GM13976 (cell line): ENCODE data around the gene SIRT4.

ENCODE experiments used
- DNase-seq: peaks from one replicate; pipeline ENCODE4 v3.0.0; 2012; ENCODE audit warnings: low spot score
- in situ Hi-C: fragments of 300-500 bp; cut with MboI; formaldehyde crosslinking; loops from one replicate; pipeline ENCODE4 v1.12.0; 2022; ENCODE audit warnings: low sequenced_read_pairs, mixed read lengths, inconsistent platforms; ENCODE audit not compliant: unreplicated experiment
- TF ChIP-seq, protein P1 (sequence below): IDR thresholded peaks from 2 replicates; pipeline ENCODE4 v1.5.1; 2012; ENCODE audit warnings: borderline replicate concordance, mild to moderate bottlenecking; ENCODE audit not compliant: insufficient read depth; ENCODE audit errors: extremely low read depth, missing control alignments, control extremely low read depth

The SIRT4 gene

DNA sequence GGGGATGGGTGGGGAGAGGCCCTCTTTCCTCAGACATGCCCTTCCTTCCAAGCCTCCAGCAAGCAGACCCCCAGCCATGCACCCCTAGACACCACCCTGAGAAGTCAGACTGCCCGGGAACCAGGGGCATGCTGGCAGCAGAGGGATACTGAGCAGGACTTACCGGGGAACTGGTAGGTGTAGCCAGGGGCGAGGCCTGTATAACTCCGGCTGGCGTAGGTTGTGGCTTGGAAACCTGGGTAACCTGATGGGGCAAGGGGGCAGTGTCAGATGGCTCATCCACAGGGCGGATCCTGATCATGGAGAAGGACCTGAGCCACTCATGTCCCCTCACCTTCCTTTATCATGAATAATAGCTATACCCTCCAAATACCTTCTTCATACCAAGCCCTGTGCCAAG is 51.0 kb downstream of the SIRT4 start:
- TF ChIP-seq, protein P1, sequence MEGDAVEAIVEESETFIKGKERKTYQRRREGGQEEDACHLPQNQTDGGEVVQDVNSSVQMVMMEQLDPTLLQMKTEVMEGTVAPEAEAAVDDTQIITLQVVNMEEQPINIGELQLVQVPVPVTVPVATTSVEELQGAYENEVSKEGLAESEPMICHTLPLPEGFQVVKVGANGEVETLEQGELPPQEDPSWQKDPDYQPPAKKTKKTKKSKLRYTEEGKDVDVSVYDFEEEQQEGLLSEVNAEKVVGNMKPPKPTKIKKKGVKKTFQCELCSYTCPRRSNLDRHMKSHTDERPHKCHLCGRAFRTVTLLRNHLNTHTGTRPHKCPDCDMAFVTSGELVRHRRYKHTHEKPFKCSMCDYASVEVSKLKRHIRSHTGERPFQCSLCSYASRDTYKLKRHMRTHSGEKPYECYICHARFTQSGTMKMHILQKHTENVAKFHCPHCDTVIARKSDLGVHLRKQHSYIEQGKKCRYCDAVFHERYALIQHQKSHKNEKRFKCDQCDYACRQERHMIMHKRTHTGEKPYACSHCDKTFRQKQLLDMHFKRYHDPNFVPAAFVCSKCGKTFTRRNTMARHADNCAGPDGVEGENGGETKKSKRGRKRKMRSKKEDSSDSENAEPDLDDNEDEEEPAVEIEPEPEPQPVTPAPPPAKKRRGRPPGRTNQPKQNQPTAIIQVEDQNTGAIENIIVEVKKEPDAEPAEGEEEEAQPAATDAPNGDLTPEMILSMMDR = no peak
- in situ Hi-C loops = no loop called here

DNA sequence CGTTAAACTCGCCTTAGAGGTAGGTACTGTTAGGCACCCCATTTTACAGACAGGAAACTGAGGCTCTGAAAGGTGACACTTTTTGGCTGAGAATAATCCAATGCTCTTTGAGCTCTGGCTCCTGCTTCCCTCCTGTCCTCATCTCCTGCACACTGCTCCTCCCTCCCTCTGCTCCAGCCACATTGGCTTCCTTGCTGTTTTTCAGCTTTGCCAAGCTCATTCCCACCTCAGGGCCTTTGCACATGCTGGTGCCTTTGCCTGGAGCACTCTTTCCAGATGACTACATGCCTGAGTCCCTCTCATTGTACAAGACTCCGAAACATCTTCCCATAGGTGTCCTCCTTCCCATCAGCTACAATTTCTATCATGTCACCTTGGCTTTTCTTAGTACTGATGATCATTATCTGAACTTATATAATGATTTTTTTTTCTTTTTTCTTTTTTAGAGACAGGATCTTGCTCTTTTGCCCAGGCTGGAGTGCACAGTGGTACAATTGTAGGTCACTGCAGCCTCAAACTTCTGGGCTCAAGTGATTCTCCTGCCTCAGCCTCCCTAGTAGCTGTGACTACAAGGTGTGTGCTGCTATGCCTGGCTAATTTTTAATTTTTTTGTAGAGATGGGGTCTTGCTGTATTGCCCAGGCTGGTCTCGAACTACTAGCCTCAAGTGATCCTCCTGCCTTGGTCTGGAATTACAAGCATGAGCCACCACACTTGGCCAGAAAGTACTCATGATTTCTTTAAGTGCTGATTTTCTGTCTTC is 51.6 kb downstream of the SIRT4 start:
- TF ChIP-seq, protein P1 = no peak
- in situ Hi-C loops = no loop called here
- DNase-seq = no peak

More for the DNA sequence above, 51.0 kb downstream of the SIRT4 start:
- no peak for DNase-seq

DNA sequence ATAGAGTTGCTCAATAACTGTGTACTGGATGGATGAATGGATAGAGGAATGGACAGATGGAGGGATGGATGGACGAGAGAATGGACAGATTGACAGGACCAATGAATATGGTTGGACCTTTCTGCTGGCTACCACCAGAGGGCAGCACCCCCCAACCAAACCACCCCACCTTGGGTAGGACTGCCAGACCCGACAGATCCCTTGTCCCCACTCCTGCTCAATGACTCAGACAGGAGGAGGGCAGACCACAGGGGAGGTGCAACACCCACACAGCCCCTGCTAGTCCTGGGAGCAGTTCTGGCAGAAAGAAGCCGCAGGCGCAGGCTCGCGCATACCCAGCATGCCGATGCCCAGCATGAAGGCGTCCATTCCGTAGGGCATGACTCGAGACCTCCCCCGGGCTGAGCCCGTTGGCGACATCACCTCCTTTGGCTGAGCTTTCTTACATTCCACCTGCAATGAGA is 54.5 kb downstream of the SIRT4 start:
- TF ChIP-seq, protein P1 = peak; percentile 56
- in situ Hi-C loops = no loop called here
- peak; percentile 89 for DNase-seq

DNA sequence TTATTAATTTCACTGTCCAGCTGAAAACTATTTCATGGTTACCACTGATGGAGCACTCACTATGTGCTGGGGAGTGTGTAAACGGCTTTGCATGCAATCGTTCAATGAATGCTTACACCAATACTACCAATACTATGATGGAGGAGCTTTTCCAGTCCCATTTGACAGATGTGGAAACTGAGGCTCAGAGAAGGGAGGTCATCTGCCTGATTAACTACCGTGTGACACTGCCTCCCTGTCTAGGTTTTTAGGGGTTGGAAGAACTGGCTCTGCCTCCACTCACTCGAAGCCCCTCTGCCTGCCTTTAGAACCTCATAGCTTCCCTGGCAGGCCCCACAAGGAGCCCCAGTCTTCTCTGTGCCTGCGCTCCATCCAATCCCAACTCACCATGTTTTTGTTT is 55.0 kb downstream of the SIRT4 start:
- in situ Hi-C loops = no loop called here
- no peak for DNase-seq
- TF ChIP-seq, protein P1 = no peak

DNA sequence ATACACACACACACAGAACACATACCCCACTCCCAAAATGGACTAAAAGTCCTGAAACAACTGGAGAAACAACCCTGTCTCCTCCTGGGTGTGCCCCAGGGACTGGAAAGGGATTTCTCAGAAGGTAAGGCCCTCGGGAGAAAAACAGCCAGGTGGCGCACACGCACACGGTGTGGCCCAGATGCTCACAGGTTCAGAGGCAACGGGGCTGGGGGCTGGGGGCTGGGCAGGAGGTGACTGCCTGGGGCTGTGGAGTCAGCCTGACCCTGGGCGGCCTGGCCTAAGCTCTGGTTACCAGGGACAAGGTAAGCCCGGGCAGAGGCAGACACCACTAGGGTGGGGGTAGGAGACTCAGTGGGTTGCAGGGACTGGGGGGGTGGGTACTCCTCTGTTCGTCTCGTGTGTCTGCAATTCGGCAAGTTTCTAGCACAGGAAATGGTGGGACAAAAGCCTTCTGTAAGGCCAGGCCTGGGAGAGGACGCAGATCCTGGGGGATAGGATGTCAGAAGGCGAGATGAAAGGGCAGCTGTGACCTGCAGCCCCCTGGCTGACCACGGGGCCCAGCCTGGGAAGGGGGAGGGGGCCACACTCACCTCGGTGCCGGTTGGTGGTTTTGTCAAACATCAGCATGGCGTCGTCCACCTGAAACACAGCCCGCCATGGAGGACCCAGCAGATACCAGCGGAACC is 56.4 kb downstream of the SIRT4 start:
- TF ChIP-seq, protein P1 = no peak
- DNase-seq = no peak
- in situ Hi-C loops = no loop called here

DNA sequence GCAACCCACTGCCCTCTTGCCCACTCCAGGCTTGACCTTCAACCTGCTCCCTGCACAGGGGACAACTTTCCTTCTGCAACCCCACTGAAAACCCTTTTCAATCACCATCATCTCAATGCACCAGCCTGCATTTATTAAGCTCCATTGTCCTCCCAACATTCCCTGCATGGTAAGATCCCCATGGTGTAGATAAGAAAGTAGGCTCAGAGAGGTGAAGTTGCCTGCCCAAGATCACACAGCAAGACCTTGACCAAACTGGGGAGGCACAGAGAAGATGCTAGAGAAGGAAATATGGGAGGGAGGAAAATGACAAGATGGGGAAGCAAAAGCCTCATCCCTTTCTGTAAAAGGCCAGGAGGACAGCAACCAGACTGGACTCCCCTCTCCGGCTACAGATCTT is 57.0 kb downstream of the SIRT4 start:
- TF ChIP-seq, protein P1 = no peak
- in situ Hi-C loops = no loop called here
- no peak for DNase-seq
